HepG2 (cell line): ENCODE measurements around the gene DCUN1D4. TPM values are rescaled to one million over a fixed set of nuclear protein-coding genes. Genes with fewer than 3 reads are reported as not detected.

Source experiments
- ATAC-seq: fragments of 200-7000 bp; cut with Tn5 transposase; 3 replicates; pipeline ENCODE4 v1.9.1; 2020; ENCODE audit warnings: mild to moderate bottlenecking, moderate library complexity
- BruUV-seq: library from RNA; stranded (reverse); fragments of 400-500 nt; replicated peaks from 2 replicates; lab custom pipeline; 2021; lab: Mats Ljungman, UMichigan
- CTCF ChIA-PET: fragments of 300-600 bp; formaldehyde crosslinking; extraction: SDS; loops from one replicate; lab custom pipeline; 2021; ENCODE audit warnings: low total read pairs, inconsistent platforms, low intra/inter-chr PET ratio; lab: Yijun Ruan, JAX
- POLR2A ChIA-PET: fragments of 350-600 bp; sonication (Branson Sonifier 250); formaldehyde crosslinking; loops from one replicate; lab custom pipeline; 2020; ENCODE audit warnings: antibody characterized with exemption, inconsistent platforms; lab: Yijun Ruan, JAX
- DNase-seq: peaks from one replicate; pipeline ENCODE4 v3.0.0-alpha.2; 2015; ENCODE audit warnings: low spot score
- FAIRE-seq: peaks from 3 replicates; lab custom pipeline; 2011; peaks lifted over from hg19 to GRCh38; lab: Jason Lieb, UNC
- H2AFZ ChIP-seq: one replicate; pipeline ENCODE4 v1.6.1; 2011; ENCODE audit warnings: low read length, inconsistent platforms
- H3K27ac ChIP-seq: fragments of 300-600 bp; 3 replicates; pipeline ENCODE4 v1.8.0; 2011; ENCODE audit warnings: mixed run types, mild to moderate bottlenecking, mixed read lengths, low read length, inconsistent platforms; ENCODE audit not compliant: insufficient read depth; ENCODE audit errors: extremely low read length
- H3K27me3 ChIP-seq, 2 experiments: fragments of 200-600 bp in 1 of 2; 2 replicates in 1 of 2; 3 replicates in 1 of 2; pipeline versions ENCODE4 v1.6.0 to v1.8.0; 2011; ENCODE audit warnings: low read length in 2 of 2, mild to moderate bottlenecking in 2 of 2, moderate library complexity in 2 of 2, inconsistent platforms in 1 of 2; ENCODE audit not compliant: insufficient read depth in 2 of 2, control insufficient read depth in 1 of 2
- H3K36me3 ChIP-seq, 2 experiments: fragments of 200-600 bp in 1 of 2; replicated peaks in 1 of 2; 2 replicates in 1 of 2; 3 replicates in 1 of 2; pipeline versions ENCODE4 v1.5.1 to v1.8.0; 2011; ENCODE audit warnings: low read length in 2 of 2, inconsistent platforms in 1 of 2; ENCODE audit not compliant: insufficient read depth in 2 of 2, control insufficient read depth in 1 of 2
- H3K4me1 ChIP-seq: 2 replicates; pipeline ENCODE4 v1.5.1; 2012; ENCODE audit warnings: low read length, inconsistent platforms; ENCODE audit not compliant: insufficient read depth
- H3K4me2 ChIP-seq: 2 replicates; pipeline ENCODE4 v1.6.0; 2011; ENCODE audit warnings: low read depth, low read length, inconsistent platforms
- H3K4me3 ChIP-seq, 3 experiments: fragments of 200-600 bp in 1 of 3; sonication (generic), shearing (Covaris generic) in 1 of 3; replicated peaks in 1 of 3; 2 replicates each; pipeline ENCODE4 v1.5.1; 2011 to 2016; ENCODE audit warnings: low read length in 3 of 3, inconsistent platforms in 2 of 3, low read depth in 2 of 3, mild to moderate bottlenecking in 2 of 3, control low read depth in 1 of 3, mixed read lengths in 1 of 3; ENCODE audit not compliant: insufficient read depth in 1 of 3
- H3K79me2 ChIP-seq: one replicate; pipeline ENCODE4 v1.6.1; 2011; ENCODE audit warnings: low read length, inconsistent platforms; ENCODE audit not compliant: insufficient read depth
- H3K9ac ChIP-seq: 2 replicates; pipeline ENCODE4 v1.6.0; 2011; ENCODE audit warnings: mild to moderate bottlenecking, low read depth, low read length, inconsistent platforms; ENCODE audit not compliant: insufficient read depth
- H3K9me3 ChIP-seq: 2 replicates; pipeline ENCODE4 v1.5.1; 2012; ENCODE audit warnings: mild to moderate bottlenecking, low read length
- H4K20me1 ChIP-seq: 2 replicates; pipeline ENCODE4 v1.6.0; 2011; ENCODE audit warnings: inconsistent platforms, mild to moderate bottlenecking, low read length, moderate library complexity; ENCODE audit not compliant: insufficient read depth
- AKAP8 ChIP-seq: sonication (generic); formaldehyde crosslinking; IDR thresholded peaks from 2 replicates; pipeline ENCODE4 v1.5.1; 2020; ENCODE audit warnings: mild to moderate bottlenecking, missing genetic modification reagents
- DMAP1 ChIP-seq: IDR thresholded peaks from 2 replicates; pipeline ENCODE4 v1.6.1; 2016
- ETV6 ChIP-seq: sonication (generic); formaldehyde crosslinking; conservative IDR thresholded peaks from 2 replicates; pipeline ENCODE4 v1.4.0; 2020; ENCODE audit warnings: missing genetic modification reagents
- FOXK1 ChIP-seq: sonication (generic); formaldehyde crosslinking; IDR thresholded peaks from 2 replicates; pipeline ENCODE4 v1.4.0; 2020; ENCODE audit warnings: low read depth, missing genetic modification reagents, borderline replicate concordance
- MAFF ChIP-seq: IDR thresholded peaks from 2 replicates; pipeline ENCODE4 v1.6.1; 2011; ENCODE audit warnings: low read depth, low read length, improper control_type of control experiment
- MEIS2 ChIP-seq: sonication (generic); formaldehyde crosslinking; IDR thresholded peaks from 2 replicates; pipeline ENCODE4 v1.9.0; 2021; ENCODE audit warnings: mild to moderate bottlenecking, missing genetic modification reagents
- MYC ChIP-seq: sonication (generic); formaldehyde crosslinking; IDR thresholded peaks from 2 replicates; pipeline ENCODE4 v1.9.0; 2021; ENCODE audit warnings: missing genetic modification reagents, borderline replicate concordance
- NFAT5 ChIP-seq: sonication (generic); formaldehyde crosslinking; IDR thresholded peaks from 2 replicates; pipeline ENCODE4 v1.4.0; 2020; ENCODE audit warnings: missing genetic modification reagents
- SRF ChIP-seq: IDR thresholded peaks from 2 replicates; pipeline ENCODE4 v1.6.1; 2011; ENCODE audit warnings: mild to moderate bottlenecking, low read depth, low read length, moderate library complexity
- STAT6 ChIP-seq: sonication (generic); formaldehyde crosslinking; IDR thresholded peaks from 2 replicates; pipeline ENCODE4 v1.4.0; 2020; ENCODE audit warnings: missing genetic modification reagents, mild to moderate bottlenecking, borderline replicate concordance
- TGIF2 ChIP-seq: IDR thresholded peaks from 2 replicates; pipeline ENCODE4 v1.6.1; 2016; ENCODE audit warnings: control low read depth, missing compliant biosample characterization
- ZNF446 ChIP-seq: sonication (generic); formaldehyde crosslinking; IDR thresholded peaks from 2 replicates; pipeline ENCODE4 v1.5.0; 2020; ENCODE audit warnings: mild to moderate bottlenecking, missing genetic modification reagents
- ZNF775 ChIP-seq: sonication (generic); formaldehyde crosslinking; IDR thresholded peaks from 2 replicates; pipeline ENCODE4 v1.4.0; 2020; ENCODE audit warnings: missing genetic modification reagents, mild to moderate bottlenecking, moderate library complexity, borderline replicate concordance
- WGBS: methylation state at CpG from one replicate; pipeline ENCODE4 v1.1.6; 2017; ENCODE audit warnings: low lambda C conversion rate; 5-methylcytosine and 5-hydroxymethylcytosine counted together
- in situ Hi-C: cut with HindIII; loops from 2 replicates; pipeline ENCODE4 v1.10.0; 2017; ENCODE audit warnings: low pct_unique_long_range_greater_than_20kb; ENCODE audit not compliant: extremely low pct_ligation_motif_present
- intact Hi-C: fragments of 100-400 bp; cut with micrococcal nuclease; formaldehyde crosslinking; loops from one replicate; pipeline ENCODE4 v1.10.0; 2022; ENCODE audit not compliant: unreplicated experiment
- polyA plus RNA-seq, 8 experiments: library from polyadenylated mRNA; depleted of rRNA in 3 of 8; stranded (reverse) in 7 of 8; unstranded in 1 of 8; fragments of >200 nt; fragmentation: Illumina TruSeq in 4 of 8; extraction: Trizol in 4 of 8; gene quantifications; 2 replicates each; pipeline versions ENCODE4 v1.2.1 to v1.2.3, GENCODE V29; 2011 to 2016; ENCODE audit warnings: low read depth in 4 of 8, missing spikeins in 1 of 8, mixed read lengths in 1 of 8; ENCODE audit not compliant: insufficient read depth in 1 of 8
- total RNA-seq, 5 experiments: library from RNA; depleted of rRNA; stranded (reverse); fragments of >200 nt; fragmentation: Illumina TruSeq; extraction: Trizol; gene quantifications; 2 replicates each; pipeline ENCODE4 v1.2.3, GENCODE V29; 2016; ENCODE audit warnings: low read depth in 1 of 5
- TF ChIP-seq, protein P1 (sequence below): sonication (generic); formaldehyde crosslinking; IDR thresholded peaks from 2 replicates; pipeline ENCODE4 v1.8.0; 2023; ENCODE audit warnings: mild to moderate bottlenecking, missing genetic modification reagents

The DCUN1D4 gene
- total and polyA plus RNA-seq, 2 of the 13 experiments (the other 11 are each of a cell fraction or from before 2014, with no cell fraction given) = 27.9 to 44.4 TPM

GRCh38 chr4:51862199-51862598 lies 19.2 kb downstream of the DCUN1D4 start:
- no peaks in the 10 kb centered on the region for H3K27me3 ChIP-seq
- H3K79me2 ChIP-seq = peaks cover 44% of the 10 kb centered on the region
- intact Hi-C loops = no loop called here
- ATAC-seq (no peak; the same call in 2 of the 3 replicates), DNase-seq (no peak), FAIRE-seq (no peak)
- POLR2A ChIA-PET = interaction anchor here (0.6 kb wide), 1 partner anchor 9 kb away, joined by 3 read pairs; no protein-coding TSS in a partner anchor
- TF ChIP-seq STAT6 (CRISPR knock-in tag) (no peak), ETV6 (CRISPR knock-in tag) (no peak), MEIS2 (no peak), TGIF2 (no peak), SRF (no peak), DMAP1 (CRISPR knock-in tag) (no peak), AKAP8 (CRISPR knock-in tag) (no peak), MYC (CRISPR knock-in tag) (no peak), FOXK1 (no peak), NFAT5 (CRISPR knock-in tag) (no peak), ZNF775 (CRISPR knock-in tag) (no peak), MAFF (no peak), ZNF446 (CRISPR knock-in tag) (no peak)
- TF ChIP-seq, protein P1, sequence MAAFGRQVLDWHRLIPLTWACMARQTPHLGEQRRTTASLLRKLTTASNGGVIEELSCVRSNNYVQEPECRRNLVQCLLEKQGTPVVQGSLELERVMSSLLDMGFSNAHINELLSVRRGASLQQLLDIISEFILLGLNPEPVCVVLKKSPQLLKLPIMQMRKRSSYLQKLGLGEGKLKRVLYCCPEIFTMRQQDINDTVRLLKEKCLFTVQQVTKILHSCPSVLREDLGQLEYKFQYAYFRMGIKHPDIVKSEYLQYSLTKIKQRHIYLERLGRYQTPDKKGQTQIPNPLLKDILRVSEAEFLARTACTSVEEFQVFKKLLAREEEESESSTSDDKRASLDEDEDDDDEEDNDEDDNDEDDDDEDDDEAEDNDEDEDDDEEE = no peak
- H3K4me2 ChIP-seq = no peak overlapping the region
- CTCF ChIA-PET = no interaction called here
- H3K9me3 ChIP-seq = no peaks in the 10 kb centered on the region
- 88% methylated on average over 1 of the region's 1 CpG for WGBS
- no peak overlapping the region for H2AFZ ChIP-seq
- H3K4me1 ChIP-seq = peaks cover 20% of the 10 kb centered on the region
- no peak overlapping the region for H3K27ac ChIP-seq
- no peak overlapping the region for H3K4me3 ChIP-seq
- in situ Hi-C loops = no loop called here
- peaks cover 9 to 30% of the 10 kb centered on the region in 2 experiments; a peak in 4 of 5 replicates for H3K36me3 ChIP-seq
- BruUV-seq = no TSS peak
- no peaks in the 10 kb centered on the region for H4K20me1 ChIP-seq
- no peak overlapping the region for H3K9ac ChIP-seq
